Muscle layer of colon (tissue), 2 donors: ENCODE measurements around the gene CR1L.
"Not testable (repeated sequence)": the region's sequence is repeated elsewhere in the genome, so short reads cannot be mapped to it uniquely, and the experiment has no call there.

Experiments used
- H3K27ac ChIP-seq: one replicate; pipeline ENCODE4 v1.7.0; 2013; ENCODE audit warnings: low read depth, mild to moderate bottlenecking, low read length, moderate library complexity
- H3K27me3 ChIP-seq, 2 donors: one replicate each; pipeline ENCODE4 v1.7.0; 2013; ENCODE audit warnings: low read length in 2 of 2, mild to moderate bottlenecking in 2 of 2; ENCODE audit not compliant: insufficient read depth in 2 of 2, control insufficient read depth in 1 of 2
- H3K36me3 ChIP-seq: one replicate; pipeline ENCODE4 v1.7.0; 2013; ENCODE audit warnings: mild to moderate bottlenecking, low read length; ENCODE audit not compliant: insufficient read depth
- H3K4me1 ChIP-seq: one replicate; pipeline ENCODE4 v1.7.0; 2013; ENCODE audit warnings: mild to moderate bottlenecking, low read length; ENCODE audit not compliant: insufficient read depth
- H3K4me3 ChIP-seq, 2 donors: one replicate each; pipeline ENCODE4 v1.7.0; 2013; ENCODE audit warnings: low read length in 2 of 2, low read depth in 1 of 2, mild to moderate bottlenecking in 1 of 2, moderate library complexity in 1 of 2
- H3K9ac ChIP-seq: one replicate; pipeline ENCODE4 v1.7.0; 2013; ENCODE audit warnings: low read length
- H3K9me3 ChIP-seq: one replicate; pipeline ENCODE4 v1.7.0; 2013; ENCODE audit warnings: mild to moderate bottlenecking, low read length
- donor health status: abdominal sarcoma.
- donor health status: Adenocarcinoma of cecum.

Gene CR1L

DNA sequence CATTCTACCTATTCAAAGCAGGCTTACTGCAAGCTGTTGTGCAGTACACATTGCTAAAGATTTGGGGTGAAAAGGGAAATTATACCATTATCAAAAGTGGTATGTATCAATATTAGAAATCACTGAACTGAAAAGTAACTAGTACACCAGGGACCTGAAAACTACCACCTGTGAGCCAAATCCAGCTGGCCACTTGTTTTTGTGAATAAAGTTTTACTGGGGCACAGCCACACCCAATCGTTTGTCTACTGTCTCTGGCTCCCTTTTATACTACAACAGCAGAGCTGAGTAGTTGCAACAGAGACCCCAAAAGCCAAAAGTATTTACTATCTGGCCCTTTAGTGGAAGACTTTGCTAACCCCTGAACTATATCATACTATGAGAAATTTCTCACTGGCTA is 13.8 kb upstream of the CR1L start:
- no peak overlapping the region for H3K4me3 ChIP-seq
- no peaks in the 10 kb centered on the region for H3K27me3 ChIP-seq
- no peaks in the 10 kb centered on the region for H3K9me3 ChIP-seq
- no peak overlapping the region for H3K9ac ChIP-seq
- H3K4me1 ChIP-seq, result no peaks in the 10 kb centered on the region
- no peaks in the 10 kb centered on the region for H3K36me3 ChIP-seq
- no peak overlapping the region for H3K27ac ChIP-seq

DNA sequence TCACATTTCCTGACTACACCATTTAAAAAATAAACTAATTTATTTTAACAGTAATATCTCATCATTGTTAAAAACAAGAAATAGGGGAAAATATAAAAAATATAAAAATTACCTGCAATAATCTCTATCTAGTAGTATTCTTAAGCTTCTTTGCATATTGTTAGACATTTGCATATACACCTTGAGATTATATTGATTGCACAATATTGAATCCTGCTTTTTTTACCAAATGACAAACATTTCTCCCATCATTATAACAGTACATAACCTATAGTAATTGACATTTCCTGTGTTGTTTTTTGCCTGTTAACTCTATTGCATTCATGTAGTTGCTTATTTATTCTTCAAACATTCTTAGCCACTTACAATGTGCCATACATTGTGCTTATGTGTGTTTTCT is 11.7 kb upstream of the CR1L start:
- Histone ChIP-seq H3K9ac (no peak overlapping the region), H3K9me3 (no peaks in the 10 kb centered on the region), H3K27me3 (no peaks in the 10 kb centered on the region), H3K4me1 (no peaks in the 10 kb centered on the region), H3K4me3 (no peak overlapping the region), H3K36me3 (no peaks in the 10 kb centered on the region), H3K27ac (no peak overlapping the region)

DNA sequence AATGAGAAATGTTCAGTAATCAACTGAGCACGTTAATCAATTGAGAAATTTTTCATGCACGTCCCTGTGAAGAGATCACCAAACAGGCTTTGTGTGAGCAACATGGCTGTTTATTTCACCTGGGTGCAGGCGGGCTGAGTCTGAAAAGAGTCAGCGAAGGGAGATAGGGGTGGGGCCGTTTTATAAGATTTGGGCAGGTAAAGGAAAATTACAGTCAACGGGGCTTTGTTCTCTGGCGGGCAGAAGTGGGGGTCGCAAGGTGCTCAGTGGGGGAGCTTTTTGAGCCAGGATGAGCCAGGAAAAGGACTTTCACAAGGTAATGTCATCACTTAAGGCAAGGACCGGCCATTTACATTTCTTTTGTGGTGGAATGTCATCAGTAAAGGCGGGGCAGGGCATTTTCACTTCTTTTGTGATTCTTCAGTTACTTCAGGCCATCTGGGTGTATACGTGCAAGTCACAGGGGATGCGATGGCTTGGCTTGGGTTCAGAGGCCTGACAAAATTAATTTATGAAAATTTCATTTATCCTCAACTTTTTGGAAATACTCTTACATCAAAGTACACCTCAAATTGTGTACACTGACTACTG is 11.1 kb upstream of the CR1L start:
- H3K36me3 ChIP-seq, H3K27me3 ChIP-seq, H3K27ac ChIP-seq, H3K9me3 ChIP-seq, H3K4me3 ChIP-seq, H3K9ac ChIP-seq, H3K4me1 ChIP-seq: not testable (repeated sequence)

DNA sequence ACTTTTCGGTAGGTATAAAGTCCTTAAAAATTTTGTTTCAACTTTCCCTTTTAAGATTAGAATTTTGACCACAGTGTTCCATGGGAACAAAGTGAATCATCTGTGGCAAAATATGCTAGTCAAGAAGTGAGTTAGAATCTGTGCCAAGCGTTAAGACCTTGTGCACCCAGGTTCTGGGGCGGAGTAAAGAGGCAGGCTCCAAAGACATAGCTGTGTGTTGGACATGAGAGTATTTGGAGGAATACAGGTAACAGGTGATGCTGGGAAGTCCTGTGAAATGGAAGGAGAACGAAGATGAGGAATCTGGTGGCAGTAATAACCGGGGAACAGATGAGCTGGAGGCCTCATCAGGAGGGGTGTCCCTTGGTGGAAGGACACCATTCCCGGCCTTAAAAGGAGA is 10.6 kb upstream of the CR1L start:
- H3K27ac ChIP-seq, H3K36me3 ChIP-seq, H3K27me3 ChIP-seq, H3K9ac ChIP-seq, H3K4me3 ChIP-seq, H3K4me1 ChIP-seq, H3K9me3 ChIP-seq: not testable (repeated sequence)

DNA sequence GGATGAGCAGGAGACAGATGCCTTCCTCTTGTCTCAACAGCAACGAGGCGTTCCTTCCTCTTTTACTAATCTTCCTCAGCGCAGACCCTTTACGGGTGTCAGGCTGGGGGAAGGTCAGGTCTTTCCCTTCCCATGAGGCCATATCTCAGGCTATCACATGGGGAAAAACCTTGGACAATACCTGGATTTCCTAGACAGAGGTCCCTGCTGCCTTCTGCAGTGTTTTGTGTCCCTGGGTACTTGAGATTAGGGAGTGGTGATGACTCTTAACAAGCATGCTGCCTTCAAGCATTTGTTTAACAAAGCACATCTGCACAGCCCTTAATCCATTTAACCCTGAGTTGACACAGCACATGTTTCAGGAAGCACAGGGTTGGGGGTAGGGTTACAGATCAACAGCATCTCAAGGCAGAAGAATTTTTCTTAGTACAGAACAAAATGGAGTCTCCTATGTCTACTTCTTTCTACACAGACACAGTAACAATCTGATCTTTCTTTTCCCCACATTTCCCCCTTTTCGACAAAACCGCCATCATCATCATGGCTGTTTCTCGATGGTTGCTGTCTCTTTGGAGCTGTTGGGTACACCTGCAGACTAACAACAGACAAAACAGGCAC is 9.3 kb upstream of the CR1L start:
- not testable (repeated sequence) for H3K9ac ChIP-seq, H3K9me3 ChIP-seq, H3K4me3 ChIP-seq, H3K27me3 ChIP-seq, H3K4me1 ChIP-seq, H3K36me3 ChIP-seq, H3K27ac ChIP-seq

DNA sequence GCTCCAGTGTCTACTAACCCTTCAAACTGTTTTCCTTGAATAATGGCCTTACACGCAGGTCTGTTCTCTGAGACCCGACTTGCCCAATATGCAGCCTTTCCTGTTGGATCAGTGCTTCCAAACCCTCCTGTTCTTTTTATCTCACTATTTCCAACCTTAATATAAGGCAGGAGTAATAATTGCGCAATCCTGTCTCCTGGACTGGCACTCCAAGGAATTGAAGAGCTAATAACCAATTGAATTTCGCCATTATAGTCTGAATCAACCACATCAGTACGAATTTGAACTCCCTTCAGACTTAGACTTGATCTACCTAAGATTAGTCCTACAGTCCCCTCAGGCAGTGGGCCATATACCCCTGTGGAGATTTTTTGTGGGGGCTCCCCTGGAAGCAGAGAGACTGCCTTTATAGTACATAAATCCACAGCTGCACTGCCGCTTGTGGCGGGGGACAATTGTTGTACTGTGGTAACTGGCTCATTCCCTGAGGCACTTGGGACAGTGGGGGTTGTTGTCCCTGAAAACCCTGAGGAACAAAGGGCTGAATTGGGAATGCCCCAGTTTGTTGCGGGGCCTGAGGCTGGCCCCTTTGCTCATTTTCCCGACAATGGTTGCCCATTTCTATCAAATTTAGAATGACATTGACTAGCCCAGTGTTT is 6.3 kb upstream of the CR1L start:
- H3K36me3 ChIP-seq, H3K9ac ChIP-seq, H3K27ac ChIP-seq, H3K4me3 ChIP-seq, H3K27me3 ChIP-seq, H3K4me1 ChIP-seq, H3K9me3 ChIP-seq: not testable (repeated sequence)

DNA sequence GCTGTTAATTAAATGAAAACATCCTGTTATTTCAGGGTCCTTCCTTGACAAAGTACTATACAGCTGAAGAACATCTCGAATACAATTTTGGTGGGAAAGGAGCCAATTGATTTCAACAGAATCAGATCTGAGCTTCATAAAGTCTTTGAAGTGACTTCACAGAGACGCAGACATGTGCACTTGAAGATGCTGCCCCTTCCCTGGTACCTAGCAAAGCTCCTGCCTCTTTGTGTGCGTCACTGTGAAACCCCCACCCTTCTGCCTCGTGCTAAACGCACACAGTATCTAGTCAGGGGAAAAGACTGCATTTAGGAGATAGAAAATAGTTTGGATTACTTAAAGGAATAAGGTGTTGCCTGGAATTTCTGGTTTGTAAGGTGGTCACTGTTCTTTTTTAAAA is 5.6 kb upstream of the CR1L start:
- H3K4me3 ChIP-seq, H3K9me3 ChIP-seq, H3K4me1 ChIP-seq, H3K9ac ChIP-seq, H3K36me3 ChIP-seq, H3K27ac ChIP-seq, H3K27me3 ChIP-seq: not testable (repeated sequence)

DNA sequence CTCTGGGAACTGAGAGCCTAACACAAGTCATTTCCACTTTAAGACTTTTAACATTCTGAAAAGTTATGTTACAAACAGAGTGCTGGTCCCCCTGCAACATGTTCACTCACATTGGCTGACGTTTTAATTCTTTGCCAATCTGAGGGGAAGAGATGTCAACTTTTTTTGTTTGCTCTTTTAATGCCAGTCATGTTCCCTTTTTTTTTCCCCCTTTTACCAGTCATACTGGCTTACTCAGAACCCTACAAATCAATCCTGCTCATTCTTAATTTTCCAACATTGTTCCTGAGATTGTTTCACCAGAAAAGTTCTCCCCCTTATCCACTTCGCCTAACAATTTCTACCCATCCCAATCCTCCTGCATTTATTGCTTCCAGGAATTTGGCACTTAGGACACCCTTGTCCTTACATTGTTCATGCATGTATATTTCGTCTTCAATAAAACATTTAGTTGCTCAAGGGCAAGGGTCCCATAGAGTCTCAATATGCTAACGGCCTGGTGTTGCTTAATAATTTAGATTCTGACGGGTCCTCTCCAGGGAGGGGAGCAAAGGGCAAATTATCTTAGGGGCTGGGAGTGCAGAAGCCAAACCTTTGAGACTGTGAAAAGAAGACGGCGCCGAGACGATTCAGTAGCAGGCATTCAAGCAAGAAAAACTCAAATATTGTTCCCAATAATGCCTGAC is 624 bp upstream of the CR1L start:
- Histone ChIP-seq H3K9me3 (no peaks in the 10 kb centered on the region), H3K27ac (no peak overlapping the region), H3K4me1 (peaks cover 6% of the 10 kb centered on the region), H3K27me3 (no peaks in the 10 kb centered on the region), H3K36me3 (no peaks in the 10 kb centered on the region), H3K4me3 (peak overlapping the region; percentile 68 to 75), H3K9ac (no peak overlapping the region)

DNA sequence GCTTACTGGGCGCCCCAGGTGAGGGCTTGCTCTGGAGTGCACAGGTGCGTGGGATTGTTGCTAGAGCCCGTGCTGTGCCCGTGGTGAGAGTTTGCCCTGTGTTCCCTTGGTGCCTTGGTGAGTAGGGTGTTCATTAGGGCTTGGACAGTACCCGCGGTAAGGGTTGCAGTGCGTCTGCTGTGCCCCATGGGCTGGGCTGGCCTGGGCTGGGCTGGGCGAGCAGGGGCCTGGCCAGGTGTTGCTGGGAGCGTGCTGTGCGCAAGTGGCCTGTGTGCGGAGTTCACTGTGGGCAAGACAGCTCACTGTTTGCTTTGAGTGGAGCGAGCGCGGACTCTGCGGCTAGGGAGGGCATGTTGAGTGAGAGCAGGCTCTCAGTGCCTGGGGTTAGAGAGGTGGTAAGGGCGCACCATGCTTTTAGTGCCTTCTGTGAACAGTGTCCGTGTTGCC is 725 bp downstream of the CR1L start:
- H3K4me1 ChIP-seq, result peaks cover 6% of the 10 kb centered on the region
- no peaks in the 10 kb centered on the region for H3K36me3 ChIP-seq
- no peaks in the 10 kb centered on the region for H3K9me3 ChIP-seq
- H3K9ac ChIP-seq, result no peak overlapping the region
- H3K27ac ChIP-seq, result no peak overlapping the region
- no peaks in the 10 kb centered on the region for H3K27me3 ChIP-seq
- peak overlapping the region in 1 of 2 donors; percentile 75 for H3K4me3 ChIP-seq

DNA sequence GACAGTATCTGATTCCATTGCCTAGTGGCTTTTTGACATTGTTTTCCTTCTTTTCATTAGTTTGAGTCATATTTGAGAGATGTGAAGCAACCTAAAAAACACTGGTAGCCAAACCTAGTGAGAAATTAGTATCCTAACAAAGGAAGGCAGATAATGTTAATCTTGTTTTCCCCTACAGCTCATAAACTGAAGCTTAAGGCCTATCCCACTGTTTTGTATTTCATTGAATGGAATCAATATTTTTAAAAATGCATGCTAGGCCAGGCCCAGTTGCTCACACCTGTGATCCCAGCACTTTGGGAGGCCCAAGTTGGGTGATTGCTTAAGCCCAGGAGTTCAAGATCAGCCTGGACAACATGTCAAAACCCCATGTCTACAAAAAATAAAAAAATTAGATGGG is 1.2 kb downstream of the CR1L start:
- Histone ChIP-seq H3K9ac (no peak overlapping the region), H3K27me3 (no peaks in the 10 kb centered on the region), H3K27ac (no peak overlapping the region), H3K9me3 (no peaks in the 10 kb centered on the region), H3K36me3 (no peaks in the 10 kb centered on the region), H3K4me3 (no peak overlapping the region), H3K4me1 (peaks cover 6% of the 10 kb centered on the region)

DNA sequence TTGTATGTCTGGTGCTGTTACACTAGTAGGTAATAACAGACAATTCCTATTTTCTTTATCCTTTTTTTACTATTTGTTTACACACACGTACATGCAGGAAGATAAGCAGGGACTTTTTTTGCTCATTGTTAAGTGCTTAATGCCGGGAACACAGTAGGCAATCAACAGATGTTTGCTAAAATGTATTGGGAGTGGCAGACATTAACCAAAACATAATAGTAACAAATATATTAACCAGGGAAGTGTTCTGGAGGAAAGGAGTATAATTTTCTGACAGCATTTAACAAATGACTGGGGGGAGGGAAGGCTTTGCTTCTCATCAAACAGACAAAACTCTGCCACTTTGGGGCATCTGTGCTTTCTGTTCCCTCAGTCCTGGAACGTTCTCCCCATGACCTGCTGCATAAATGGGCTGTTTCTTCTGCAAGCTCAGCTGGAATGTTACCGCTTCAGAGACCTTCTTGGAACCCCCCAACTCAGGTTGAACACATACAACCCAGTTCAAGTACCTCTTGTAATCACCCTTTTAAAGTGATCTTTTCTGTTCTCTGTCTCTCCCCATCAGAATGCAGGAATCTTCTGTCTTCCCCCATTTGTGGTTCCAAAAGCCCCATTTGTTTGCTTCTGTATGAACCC is 2.1 kb downstream of the CR1L start:
- Histone ChIP-seq H3K4me3 (no peak overlapping the region), H3K36me3 (no peaks in the 10 kb centered on the region), H3K9ac (no peak overlapping the region), H3K4me1 (peaks cover 6% of the 10 kb centered on the region), H3K27ac (no peak overlapping the region), H3K27me3 (no peaks in the 10 kb centered on the region), H3K9me3 (no peaks in the 10 kb centered on the region)
